A549 treated with RU486 at 1 μM for 4 hours (cell line): ENCODE measurements around the gene HUNK. TPM values are rescaled to one million over a fixed set of nuclear protein-coding genes. Genes with fewer than 3 reads are reported as not detected.

Experiments
- total RNA-seq: library from RNA; stranded (reverse); fragments of 200-300 nt; extraction: Qiagen RNA extraction; gene quantifications from 5 replicates; pipeline ENCODE4 v1.2.3, GENCODE V29; 2022; ENCODE audit warnings: low read depth

HUNK gene
- total RNA-seq, result 1.4 to 1.8 TPM (median 1.7 TPM) in 5 replicates

GRCh38 chr21:31872452-31873274 is at the start of gene HUNK:
Gene HUNK (plus strand): TSS chr21:31873020. CDS start chr21:31873675, 655 bp downstream.

Other genes with a start within 250 kb of the HUNK start
- gene SOD1, start 213.3 kb upstream of the HUNK start, total RNA-seq, result 371 to 454 TPM (median 398 TPM) in 5 replicates
- 18.8 to 20.8 TPM (median 20.3 TPM) in 5 replicates for gene SCAF4, start 140.9 kb upstream of the HUNK start, total RNA-seq